CD4-positive, alpha-beta T cell treated with Interleukin-17A for 4 hours (primary cell): ENCODE data around the gene ZBTB20.

Source experiments
- DNase-seq: peaks from one replicate; pipeline ENCODE4 v3.0.0-alpha.2; 2020; ENCODE audit warnings: mixed read lengths

The ZBTB20 gene

DNA sequence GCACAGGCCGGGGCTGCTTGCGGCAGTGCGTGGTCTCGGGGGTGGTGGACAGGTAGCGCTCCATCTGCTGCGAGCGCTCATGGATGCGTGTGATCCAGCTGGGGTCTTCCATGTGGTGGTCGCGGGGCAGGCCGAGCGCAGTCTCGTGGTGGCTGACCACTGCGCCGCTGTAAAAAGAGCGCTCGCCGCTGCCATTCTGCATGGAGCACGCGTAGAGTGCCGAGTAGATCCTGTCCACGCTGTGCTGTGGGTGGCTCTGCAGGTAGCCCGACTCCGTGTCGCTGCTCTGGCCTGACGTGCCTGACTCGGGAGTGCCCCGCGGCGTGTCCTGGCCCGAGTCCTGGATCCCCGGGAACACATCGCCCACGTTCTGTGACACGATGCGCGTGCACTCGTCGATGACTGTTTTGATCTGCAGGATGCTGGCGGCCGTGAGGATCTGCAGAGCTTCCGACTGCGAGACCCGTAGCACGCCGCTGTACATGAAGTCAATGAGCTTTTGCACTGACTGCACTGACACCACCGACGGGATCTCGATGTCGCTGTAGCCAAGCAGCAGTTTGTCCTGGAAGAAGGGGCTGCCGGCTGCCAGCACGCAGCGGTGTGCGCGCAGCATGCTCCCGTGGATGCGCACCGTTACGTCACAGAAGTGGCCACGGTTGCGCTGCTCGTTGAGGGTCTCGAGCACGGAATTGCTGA, 795.8 kb downstream of the ZBTB20 start:
- DNase-seq: no peak

DNA sequence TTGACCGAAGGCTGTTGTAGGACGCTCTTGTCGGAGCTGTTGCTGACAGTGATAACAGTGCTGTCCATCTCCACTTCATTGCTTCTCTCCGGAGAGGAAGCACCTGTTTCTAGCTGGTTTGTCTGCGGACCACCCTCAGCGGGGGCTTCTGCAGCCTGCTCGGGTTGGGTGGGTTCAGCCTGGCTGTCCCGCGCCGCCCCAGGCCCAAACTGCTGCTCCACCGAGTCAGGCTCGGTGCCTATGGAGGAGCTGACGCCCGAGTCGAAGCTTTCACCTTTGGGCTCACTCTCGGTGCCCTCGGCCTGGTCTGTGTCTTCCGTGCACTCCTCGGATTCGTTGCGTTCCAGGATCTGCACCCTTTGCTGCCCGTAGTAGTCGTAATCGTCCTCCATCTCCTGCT, 796.4 kb downstream of the ZBTB20 start:
- DNase-seq: no peak

DNA sequence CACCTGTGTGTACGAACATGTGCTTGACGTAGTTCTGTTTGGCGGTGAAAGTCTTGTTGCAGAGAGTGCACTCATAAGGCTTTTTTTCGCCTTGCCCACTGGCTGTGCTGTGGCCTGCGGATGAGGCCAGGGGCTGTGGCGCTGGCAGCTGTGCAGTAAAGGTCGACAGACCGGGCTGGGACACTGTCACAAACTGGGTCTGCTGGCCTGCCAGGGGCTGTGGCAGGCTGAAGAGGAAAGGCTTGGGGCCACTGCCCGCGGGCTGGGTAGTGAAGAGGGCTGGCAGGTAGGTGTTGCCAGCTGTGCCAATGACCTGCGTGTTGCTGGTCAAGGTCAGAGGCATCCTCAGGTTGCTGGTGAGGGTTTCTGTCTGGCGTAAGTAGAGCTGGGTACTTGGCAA, 796.8 kb downstream of the ZBTB20 start:
- no peak for DNase-seq

DNA sequence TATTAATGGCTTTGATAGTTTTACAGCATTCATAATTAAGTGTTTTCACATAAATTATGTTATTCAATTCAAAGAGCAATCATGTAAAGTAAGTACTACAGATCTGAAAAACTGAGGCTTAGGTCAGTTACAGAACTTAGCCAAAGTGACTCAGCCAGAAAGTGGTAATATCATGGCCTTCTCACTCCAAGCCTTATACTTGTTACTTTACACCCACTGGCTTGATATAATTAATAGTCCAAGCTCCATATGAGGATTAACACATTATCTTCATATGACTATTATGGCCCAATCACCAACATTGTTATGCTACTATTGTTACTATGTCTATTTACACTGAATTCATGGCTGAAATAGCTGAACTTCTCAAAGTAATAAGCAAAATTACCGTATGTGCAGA, 802.6 kb downstream of the ZBTB20 start:
- DNase-seq: no peak

DNA sequence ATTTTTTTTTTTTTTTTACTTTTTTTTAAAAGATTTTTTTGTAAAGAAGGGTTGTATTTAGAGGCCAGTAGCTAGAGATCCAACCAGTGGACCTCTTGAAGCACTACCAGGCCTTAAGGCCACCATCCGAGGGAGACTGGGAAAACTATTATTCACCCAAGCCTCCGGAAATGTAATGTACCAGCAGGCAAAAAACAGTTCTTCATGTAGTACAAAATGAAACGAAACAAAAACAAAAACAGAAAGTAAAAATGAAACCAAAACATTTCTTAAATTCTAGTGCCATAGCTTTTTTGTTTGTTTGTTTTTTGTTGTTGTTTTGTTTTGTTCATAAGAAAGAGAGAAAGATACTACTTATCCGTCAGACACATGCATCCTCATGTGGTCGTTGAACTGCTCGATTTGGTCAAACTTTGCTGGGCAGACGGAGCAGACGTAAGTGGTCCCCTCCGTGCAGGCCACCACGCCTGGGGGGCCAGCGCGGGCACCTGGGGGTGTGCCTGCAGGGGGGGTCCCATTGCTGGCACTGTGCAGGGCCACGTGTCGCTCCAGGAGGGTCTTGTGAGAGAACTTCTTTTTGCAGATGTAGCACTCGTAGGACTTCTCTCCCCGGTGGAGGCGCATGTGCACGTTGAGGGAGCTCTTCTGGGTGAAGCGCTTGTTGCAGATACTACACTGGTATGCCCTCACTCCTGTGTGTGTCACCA, 808.3 kb downstream of the ZBTB20 start:
- no peak for DNase-seq

DNA sequence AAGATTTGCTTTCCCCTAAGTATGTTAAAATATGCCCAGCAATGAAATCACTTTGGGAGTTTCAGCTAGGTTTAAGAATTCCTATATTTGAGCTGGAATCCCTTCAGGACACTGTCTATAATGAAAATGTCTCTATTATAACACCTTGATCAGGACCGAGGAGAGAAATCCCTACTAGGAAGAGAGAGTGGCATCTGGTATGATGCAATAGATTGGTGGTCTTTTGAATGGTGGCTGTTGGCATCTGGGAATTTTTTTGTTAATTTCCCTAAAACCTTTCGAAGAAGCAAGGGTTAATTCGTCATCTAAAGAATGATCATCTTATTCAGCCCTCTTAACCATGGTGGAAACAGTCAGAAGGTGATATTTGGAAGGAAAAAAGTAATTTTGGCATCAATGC, 810.2 kb downstream of the ZBTB20 start:
- DNase-seq: no peak

DNA sequence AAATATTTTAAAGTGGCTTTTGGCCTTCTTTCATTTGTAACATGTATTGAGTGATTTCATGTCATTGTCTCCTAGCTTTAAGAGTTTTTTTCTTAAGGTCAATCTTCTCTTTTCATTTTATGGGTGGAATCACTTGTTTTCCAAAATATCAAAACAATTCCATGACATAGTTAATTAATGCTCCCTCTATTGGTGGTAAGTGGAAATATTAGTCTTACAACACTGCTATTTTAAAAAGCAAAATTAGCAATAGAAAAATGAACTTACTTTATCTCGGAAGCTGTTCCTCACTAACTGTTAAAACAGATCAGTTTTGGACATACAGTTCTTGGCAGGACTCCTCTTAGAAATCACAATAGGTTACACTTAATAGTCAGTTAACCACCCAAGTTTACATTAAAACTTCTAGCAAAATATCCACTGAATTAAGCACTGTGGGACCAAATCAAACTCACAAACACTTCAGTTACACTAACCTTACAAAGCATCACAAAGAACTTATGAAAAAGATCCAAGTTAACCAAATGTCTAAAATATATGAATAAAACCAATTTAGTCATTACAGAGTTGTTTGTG, 810.9 kb downstream of the ZBTB20 start:
- no peak for DNase-seq

DNA sequence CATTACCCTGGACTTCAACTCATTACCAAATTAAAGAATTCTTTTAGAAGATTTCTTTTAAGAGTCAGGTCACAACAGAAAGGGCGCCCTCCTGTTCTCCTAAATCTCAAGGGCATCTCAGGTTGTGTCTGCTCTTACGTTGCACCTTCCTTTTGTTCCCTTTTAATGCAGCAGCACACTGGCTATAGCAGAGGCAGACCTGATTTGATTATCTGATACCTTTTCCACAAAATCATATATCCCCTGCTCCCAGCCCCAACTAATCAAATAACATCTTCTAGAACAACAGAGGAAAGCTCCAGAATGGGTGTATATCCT, 813.2 kb downstream of the ZBTB20 start:
- DNase-seq: no peak

DNA sequence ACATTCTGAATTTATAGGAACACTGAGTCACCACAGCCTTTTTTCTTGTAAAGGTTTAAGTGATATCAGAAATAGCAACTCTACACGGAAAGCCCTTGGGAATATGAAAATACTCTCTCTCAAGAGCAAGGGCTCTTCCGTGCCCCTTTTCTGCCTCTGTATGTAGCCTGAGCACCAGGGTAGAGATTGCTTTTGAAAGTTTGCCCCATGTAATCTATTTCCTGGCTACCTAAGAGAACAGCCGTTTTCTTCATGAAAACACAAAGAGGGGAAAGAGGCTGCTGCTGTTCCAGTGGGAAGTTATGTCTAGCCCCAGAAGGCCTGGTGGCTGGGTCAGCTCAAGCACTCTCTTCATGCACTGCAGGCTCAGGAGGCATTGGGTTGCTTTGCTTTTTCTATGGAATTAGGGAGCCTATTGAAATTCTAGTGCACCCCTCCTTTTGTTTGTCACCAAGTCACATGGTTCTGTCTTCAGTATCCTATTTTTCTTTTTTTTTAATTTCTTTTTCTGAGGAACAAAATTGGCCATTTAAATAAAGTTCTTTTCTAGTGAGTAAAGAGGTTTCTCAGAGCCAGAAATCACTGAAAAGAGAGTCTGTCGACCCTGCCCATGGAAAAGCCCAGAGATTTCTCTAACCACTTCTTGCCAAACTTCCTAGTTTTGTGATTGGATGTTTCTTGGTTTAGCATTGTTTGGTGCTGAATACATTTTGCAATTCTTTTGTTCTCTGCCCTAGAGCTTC, 813.7 kb downstream of the ZBTB20 start:
- no peak for DNase-seq

DNA sequence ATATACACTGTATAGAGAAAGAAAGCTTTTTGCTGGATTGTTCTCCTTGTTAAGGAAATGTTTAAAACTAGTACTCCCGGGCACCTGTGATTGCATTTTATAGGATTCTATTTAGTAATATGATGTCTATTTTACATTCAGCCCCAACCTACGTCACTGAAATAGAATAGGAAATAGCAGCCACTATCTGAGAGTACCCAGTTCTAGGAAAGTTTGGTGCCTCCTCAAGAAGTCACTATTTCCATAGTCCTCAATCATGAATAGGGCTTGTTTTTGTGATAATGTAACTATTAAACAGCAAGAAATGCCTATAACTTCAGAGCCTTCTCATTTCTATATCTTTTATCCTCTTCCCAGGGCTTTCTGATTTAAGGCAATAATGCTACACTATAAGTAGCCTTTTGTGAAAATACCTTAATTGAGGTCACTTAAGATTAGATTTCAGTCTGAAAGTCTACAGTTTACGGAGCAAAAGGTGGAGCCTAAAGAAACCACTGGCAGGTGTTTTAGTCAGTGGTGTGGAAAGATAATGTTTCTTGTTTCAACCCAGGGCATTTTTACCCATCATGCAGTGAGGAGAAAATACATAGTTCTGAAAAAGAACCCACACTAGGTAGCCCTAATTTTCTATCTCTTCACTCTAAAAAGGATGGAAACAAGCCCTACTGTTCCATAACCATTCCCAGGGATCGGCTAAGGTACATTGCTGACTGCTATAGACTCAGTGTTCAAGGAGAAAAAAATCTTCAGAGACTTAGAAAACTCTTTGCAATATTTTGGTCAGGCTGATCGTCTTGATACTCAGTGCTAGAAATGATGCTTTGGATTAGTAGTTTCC, 814.5 kb downstream of the ZBTB20 start:
- DNase-seq: no peak

DNA sequence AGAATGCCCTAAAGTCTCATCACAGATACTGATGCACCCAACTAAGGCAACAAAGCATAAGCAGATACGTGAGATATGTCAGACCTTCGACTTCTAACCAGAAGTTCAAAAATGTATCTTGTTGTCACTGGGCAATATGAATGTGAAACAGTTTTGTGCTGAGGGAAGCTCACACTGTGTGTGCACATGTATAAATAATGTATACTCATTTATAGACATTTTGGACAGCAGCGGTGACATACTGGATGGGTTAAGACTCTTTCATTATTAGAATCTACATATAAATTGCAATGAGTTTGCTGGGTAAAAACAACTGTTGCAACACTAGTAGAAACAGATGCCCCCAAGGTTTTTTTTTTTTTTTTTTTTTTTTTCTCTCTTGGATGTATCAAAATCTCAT, 815.4 kb downstream of the ZBTB20 start:
- DNase-seq: no peak

DNA sequence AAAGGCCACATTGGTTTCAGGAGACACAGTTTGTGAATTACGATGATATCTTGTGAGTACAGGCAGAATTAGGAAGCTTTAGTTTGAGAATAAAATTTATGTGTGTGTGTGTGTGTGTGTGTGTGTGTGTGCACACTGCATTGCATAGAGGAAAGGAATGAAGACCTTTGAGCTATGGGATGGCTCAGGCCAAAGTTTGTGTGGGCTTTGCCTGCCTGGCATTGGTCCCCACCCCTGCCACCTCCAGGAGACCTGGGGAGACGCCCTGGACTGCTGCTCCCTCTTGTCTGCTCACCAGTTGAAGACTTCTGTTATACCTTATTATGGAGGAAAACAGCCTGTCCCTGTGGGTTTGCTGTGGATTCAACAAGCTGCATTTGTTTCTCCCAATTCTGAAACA, 816.1 kb downstream of the ZBTB20 start:
- DNase-seq: no peak

DNA sequence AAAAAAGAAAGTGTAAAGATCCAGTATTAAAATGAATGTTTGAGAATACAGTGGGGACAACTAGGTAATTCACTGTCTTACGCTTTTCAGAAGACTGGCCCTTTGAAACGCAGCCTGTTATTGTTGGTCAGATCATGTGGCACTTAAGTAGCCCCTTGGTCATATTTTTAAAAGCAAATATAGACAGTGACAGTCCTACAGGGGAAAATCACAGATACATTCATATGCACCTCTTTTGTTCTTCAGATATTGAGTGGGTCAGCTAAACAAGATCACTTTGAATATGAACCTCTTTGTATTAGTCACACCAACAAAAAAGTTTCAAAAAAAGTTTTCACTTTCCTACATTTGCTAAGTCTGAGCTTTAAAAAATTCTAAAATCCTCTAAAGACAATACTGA, 817.3 kb downstream of the ZBTB20 start:
- DNase-seq: no peak

DNA sequence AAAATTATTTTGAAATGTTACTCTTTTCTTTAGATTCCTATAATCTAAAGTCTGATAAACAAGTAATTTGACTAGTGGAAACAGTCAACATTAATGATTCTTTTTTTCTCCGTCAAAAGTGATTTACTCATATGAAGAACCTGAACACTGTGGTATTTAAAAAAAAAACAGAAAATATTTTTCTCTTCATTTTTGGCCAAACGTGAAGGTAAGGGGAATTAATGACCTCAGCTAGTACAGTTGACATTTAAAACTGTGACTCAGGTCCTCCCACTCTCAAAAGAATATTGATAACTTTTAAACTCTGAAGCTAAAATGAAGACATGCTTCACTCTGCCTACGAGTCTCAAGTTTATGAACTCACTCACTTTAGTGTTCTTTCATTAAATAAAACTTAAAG, 818.7 kb downstream of the ZBTB20 start:
- no peak for DNase-seq

DNA sequence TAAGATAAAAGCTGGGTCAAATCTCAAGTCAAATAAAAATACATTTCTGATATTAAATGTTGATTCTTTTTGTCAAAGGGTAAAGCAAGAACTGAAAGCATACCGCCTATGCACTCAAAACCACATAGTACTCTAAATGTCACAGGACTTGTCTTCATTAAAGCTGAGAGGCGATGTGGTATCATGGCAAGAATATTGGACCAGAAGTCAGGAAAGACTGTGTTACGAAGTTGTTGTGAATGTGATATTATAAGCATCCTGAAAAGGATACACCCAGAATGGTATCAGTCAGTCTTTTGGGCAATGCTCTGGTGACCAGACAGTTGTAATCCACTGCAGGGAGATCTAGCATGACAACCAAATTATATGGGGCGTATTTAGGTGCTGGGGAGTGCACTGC, 819.4 kb downstream of the ZBTB20 start:
- no peak for DNase-seq

DNA sequence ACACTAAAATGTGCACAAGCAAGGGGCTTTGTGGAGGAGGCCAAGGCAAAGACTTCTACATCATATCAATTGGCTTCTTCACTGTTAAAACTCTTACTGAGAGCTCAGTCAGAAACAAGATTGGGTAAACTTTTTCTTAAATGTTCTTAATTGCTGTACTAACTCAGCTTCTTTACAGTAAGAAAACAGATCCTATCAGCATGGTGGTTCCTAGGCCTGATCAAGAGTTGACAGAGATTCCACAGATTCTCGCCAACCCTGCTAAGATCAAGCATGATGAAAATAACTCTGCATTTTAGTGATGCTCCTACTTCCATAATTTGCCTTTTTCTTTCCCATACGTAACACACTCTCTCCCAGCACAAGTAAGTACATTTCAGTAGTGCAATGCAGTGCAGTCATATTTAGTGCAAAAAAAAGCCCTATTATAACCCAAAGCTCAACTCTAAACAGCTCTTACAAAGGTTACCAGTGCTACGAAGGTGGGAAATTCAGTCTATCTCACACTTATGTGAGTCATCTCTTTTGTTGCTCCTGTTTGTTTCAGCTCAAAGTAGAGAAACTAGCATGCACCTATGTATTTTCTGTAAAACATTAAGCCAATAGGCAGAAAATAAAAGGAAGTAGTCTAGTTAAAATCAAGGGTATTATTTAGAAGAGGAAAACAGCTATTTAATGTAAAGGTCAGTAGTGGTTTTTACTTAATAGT, 823.4 kb downstream of the ZBTB20 start:
- no peak for DNase-seq

DNA sequence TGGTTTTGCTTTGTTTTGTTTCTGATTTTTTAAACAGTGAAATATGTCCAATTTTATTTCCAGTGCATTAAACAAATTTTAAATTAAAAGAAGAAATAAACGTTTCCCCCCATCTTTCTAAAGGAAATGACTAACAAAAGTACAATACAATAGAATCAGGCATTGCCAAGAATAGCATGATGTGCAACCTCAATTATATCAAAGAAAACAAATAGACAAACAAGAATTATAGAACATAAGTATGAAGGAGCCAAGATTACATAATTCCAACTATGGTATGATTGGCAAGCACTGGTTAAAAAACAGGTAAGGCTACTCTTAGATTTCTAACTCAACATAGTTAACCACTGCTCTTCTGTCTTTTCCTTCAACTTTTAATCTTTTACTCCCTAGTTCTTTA, 826.8 kb downstream of the ZBTB20 start:
- DNase-seq: no peak

DNA sequence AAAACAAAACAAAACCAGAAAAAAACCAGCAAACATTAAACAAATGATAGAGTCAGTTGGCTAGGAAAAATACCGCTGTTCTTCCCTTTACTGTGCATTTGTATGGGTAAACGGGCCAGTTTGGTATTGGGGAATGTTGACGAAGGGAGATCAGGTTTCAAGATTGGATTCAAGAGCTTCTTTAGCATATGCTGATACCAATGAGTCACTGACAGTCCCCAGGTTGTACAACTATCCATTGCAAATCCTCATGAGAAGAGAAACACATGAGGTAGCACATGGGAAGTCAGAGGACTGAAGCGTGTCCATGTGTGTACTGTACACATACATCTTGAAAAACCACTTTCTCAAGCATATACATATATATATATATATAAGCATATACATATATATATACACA, 827.6 kb downstream of the ZBTB20 start:
- DNase-seq: no peak

DNA sequence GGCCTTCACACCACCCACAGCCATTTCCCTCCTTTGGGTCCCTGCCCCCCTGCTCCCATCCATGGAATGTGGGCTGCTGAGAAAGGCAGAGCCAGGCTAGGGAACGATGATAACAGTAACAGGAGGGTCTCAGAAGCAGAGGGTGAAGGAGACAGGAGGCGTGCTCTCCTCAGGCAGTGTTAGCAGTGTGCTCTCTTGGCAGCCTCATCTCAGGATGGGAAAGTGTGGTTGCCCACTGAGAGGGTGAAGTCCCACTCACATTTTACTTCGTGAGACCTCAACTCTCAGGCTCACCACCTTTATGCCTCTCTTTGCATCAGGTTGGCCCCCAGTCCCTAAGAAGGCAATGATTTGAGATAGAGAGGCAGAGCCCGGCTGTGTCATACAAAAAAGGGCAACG, 828.8 kb downstream of the ZBTB20 start:
- no peak for DNase-seq

DNA sequence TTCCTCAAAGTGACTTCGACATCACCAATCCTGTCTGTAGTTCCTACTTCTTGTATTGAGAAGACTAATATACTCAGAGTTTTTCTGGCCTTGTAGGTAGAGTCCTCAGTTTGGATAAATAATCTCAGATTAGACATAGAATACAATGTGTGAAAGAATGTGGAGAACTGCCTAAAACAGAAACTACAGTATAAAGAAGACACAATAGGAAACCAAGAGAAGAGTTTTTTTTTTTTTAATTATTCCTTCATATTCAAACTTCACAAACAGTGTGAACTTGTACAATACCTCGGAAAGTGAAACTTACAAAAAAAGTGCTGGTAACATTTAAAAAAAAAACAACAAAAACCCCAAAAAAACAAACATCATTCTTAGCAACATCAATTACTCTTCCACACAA, 832.8 kb downstream of the ZBTB20 start:
- no peak for DNase-seq

DNA sequence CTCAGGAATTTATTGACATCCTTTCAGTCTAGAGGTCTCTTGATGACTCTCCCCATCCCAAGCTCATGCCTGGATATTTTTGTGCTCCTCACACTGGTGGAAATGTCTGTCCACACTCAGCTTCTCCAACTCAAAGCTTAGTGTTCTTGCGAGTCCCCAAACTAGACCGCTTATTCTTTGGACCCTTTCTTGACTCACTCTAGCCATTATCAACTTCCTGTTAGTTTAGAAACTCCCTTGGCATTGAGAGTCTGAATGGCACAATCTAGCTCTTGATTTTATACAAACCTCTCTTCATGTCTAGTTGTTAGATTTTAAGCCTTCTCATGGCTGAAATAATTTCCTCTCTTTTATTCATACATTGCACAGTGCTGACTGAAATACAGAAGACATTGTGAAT, 833.7 kb downstream of the ZBTB20 start:
- no peak for DNase-seq

DNA sequence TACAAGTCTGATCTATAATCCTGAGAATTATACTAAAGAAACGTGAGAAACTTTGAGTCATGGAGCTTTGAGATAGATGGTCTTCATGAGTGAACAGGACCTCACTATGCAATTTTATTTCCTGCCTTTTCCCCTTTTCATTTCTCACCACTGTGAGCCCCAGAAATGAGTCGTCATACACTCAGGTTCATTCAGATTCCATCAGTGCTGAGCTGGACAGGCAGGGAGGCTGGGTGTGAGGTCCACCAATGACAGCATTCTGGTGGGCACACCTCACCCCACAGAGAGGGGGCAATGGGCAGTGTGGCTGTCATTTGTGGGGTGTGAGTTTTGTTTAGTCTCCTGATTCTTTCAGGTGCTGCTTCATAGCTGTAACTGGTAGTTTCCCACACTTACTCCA, 836.4 kb downstream of the ZBTB20 start:
- no peak for DNase-seq
